OCI-LY1 (cell line): ENCODE data around the gene COPA.

ENCODE experiments used
- EZH2 ChIP-seq: fragments of 200-600 bp; sonication (generic), shearing (Covaris generic); IDR thresholded peaks from 2 replicates; pipeline ENCODE4 v1.8.0; 2017; ENCODE audit warnings: borderline replicate concordance, mixed run types, mild to moderate bottlenecking, antibody characterized with exemption, low read length, moderate library complexity, mixed read lengths
- TF ChIP-seq, protein P1 (sequence below): fragments of 200-600 bp; sonication (generic), shearing (Covaris generic); IDR thresholded peaks from 2 replicates; pipeline ENCODE4 v1.5.1; 2017; ENCODE audit warnings: mild to moderate bottlenecking, antibody characterized with exemption, low read length, moderate library complexity, mixed read lengths

- TF ChIP-seq, protein P1, sequence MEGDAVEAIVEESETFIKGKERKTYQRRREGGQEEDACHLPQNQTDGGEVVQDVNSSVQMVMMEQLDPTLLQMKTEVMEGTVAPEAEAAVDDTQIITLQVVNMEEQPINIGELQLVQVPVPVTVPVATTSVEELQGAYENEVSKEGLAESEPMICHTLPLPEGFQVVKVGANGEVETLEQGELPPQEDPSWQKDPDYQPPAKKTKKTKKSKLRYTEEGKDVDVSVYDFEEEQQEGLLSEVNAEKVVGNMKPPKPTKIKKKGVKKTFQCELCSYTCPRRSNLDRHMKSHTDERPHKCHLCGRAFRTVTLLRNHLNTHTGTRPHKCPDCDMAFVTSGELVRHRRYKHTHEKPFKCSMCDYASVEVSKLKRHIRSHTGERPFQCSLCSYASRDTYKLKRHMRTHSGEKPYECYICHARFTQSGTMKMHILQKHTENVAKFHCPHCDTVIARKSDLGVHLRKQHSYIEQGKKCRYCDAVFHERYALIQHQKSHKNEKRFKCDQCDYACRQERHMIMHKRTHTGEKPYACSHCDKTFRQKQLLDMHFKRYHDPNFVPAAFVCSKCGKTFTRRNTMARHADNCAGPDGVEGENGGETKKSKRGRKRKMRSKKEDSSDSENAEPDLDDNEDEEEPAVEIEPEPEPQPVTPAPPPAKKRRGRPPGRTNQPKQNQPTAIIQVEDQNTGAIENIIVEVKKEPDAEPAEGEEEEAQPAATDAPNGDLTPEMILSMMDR = no peak
- TF ChIP-seq EZH2 = no peak
Measured at GRCh38 chr1:160344241-160344640, 1.2 kb upstream of the COPA start.
